GM23248 (cell line): ENCODE measurements around the gene SLAIN2. TPM values are rescaled to one million over a fixed set of nuclear protein-coding genes. Genes with fewer than 3 reads are reported as not detected.

Source experiments
- DNase-seq: peaks from one replicate; pipeline ENCODE4 v3.0.0-alpha.2; 2015
- H2AFZ ChIP-seq: fragments of 200-600 bp; sonication (generic); 2 replicates; pipeline ENCODE4 v1.6.1; 2016; ENCODE audit warnings: antibody characterized with exemption
- H3F3A ChIP-seq: fragments of 200-600 bp; sonication (generic); 2 replicates; pipeline ENCODE4 v1.6.1; 2016; ENCODE audit warnings: mild to moderate bottlenecking, antibody characterized with exemption, mixed run types; ENCODE audit not compliant: insufficient read depth
- H3K27ac ChIP-seq: fragments of 200-600 bp; sonication (generic); 2 replicates; pipeline ENCODE4 v1.5.1; 2016; ENCODE audit warnings: mild to moderate bottlenecking
- H3K27me3 ChIP-seq: fragments of 200-600 bp; sonication (generic); replicated peaks from 2 replicates; pipeline ENCODE4 v1.6.1; 2016; ENCODE audit warnings: mild to moderate bottlenecking; ENCODE audit not compliant: insufficient read depth
- H3K36me3 ChIP-seq: fragments of 200-600 bp; sonication (generic); 2 replicates; pipeline ENCODE4 v1.6.1; 2016; ENCODE audit warnings: low read depth, mild to moderate bottlenecking
- H3K4me1 ChIP-seq: fragments of 200-600 bp; sonication (generic); 2 replicates; pipeline ENCODE4 v1.6.1; 2016; ENCODE audit warnings: mild to moderate bottlenecking; ENCODE audit not compliant: insufficient read depth
- H3K4me2 ChIP-seq: fragments of 200-600 bp; sonication (generic); one replicate; pipeline ENCODE4 v1.6.1; 2016; ENCODE audit warnings: mild to moderate bottlenecking; ENCODE audit not compliant: unreplicated experiment
- H3K4me3 ChIP-seq: fragments of 200-600 bp; sonication (generic); 2 replicates; pipeline ENCODE4 v1.5.1; 2016; ENCODE audit warnings: mild to moderate bottlenecking
- H3K79me2 ChIP-seq: fragments of 200-600 bp; sonication (generic); 2 replicates; pipeline ENCODE4 v1.6.1; 2016; ENCODE audit warnings: mild to moderate bottlenecking; ENCODE audit not compliant: insufficient read depth
- H3K9ac ChIP-seq: fragments of 200-600 bp; sonication (generic); 2 replicates; pipeline ENCODE4 v1.6.1; 2016; ENCODE audit warnings: mild to moderate bottlenecking
- H3K9me2 ChIP-seq: fragments of 200-600 bp; sonication (generic); 2 replicates; pipeline ENCODE4 v1.6.1; 2016; ENCODE audit warnings: mixed run types, mild to moderate bottlenecking, moderate library complexity; ENCODE audit not compliant: insufficient read depth
- H3K9me3 ChIP-seq: fragments of 200-600 bp; sonication (generic); one replicate; pipeline ENCODE4 v1.6.1; 2017; ENCODE audit warnings: low read depth
- H4K20me1 ChIP-seq: fragments of 200-600 bp; sonication (generic); 2 replicates; pipeline ENCODE4 v1.6.0; 2016; ENCODE audit not compliant: insufficient read depth
- EZH2 ChIP-seq: fragments of 200-600 bp; sonication (generic); IDR thresholded peaks from 2 replicates; pipeline ENCODE4 v1.6.1; 2018; ENCODE audit warnings: antibody characterized with exemption, mild to moderate bottlenecking; ENCODE audit not compliant: insufficient read depth, poor library complexity, severe bottlenecking
- EZH2phosphoT487 ChIP-seq: fragments of 200-600 bp; sonication (generic); IDR thresholded peaks from 2 replicates; pipeline ENCODE4 v1.6.1; 2018; ENCODE audit warnings: antibody characterized with exemption, moderate library complexity, mild to moderate bottlenecking, low read depth; ENCODE audit not compliant: insufficient read depth
- WGBS, 2 experiments: methylation state at CpG; one replicate each; pipeline ENCODE4 v1.1.6; 2015 to 2017; ENCODE audit warnings: low lambda C conversion rate in 2 of 2, low coverage in 1 of 2; ENCODE audit errors: missing lambda C conversion rate in 2 of 2; 5-methylcytosine and 5-hydroxymethylcytosine counted together
- in situ Hi-C: fragments of 300-500 bp; cut with MboI; formaldehyde crosslinking; loops from 2 replicates; pipeline ENCODE4 v1.15.0; 2020
- polyA plus RNA-seq: library from polyadenylated mRNA; unstranded; fragments of >200 nt; fragmentation: Nextera tagmentation; extraction: Ambion mirVana; gene quantifications from 2 replicates; pipeline ENCODE4 v1.2.1, GENCODE V29; 2016
- total RNA-seq: library from RNA; depleted of rRNA; stranded (reverse); fragments of >200 nt; shearing (Covaris generic); gene quantifications from 2 replicates; pipeline ENCODE4 v1.2.3, GENCODE V29; 2014

The SLAIN2 gene
- total and polyA plus RNA-seq, 2 experiments from 2014 or later = 41.9 to 60.4 TPM

DNA sequence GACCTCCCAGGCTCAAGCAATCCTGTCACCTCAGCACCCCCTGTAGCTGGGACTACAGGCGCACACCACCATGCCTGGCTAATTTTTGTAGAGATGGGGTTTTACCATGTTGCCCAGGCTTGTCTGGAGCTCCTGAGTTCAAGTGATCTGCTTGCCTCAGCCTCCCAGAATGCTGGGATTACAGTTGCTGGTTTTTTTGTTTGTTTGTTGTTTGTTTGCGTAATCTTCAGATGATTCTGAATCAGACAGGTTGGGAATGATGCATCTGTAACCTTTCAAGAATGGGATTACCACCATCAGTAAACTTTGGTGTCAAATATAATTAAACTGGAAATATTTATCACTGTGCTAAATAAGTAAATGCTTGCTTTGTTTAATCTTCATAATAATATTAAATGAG, 79.8 kb downstream of the SLAIN2 start:
- WGBS, 2 experiments = 98 to 100% methylated on average over 2 of the region's 2 CpGs

DNA sequence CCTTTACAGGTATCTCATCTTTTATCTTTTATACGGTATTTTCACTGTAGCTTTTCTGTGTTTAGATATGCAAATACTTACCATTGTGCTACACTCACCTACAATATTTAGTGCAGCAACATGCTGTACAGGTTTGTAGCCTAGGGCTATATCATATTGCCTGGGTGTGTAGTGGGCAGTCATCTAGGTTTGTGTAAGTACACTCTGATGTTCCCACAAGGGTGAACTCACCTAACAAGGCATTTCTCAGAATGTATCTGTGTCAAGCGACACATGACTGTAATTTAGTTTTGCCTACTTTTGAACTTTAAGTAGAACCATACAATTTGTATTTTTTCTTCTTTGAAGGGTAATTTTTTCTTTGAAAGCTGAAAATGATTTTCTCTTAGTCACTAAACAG, 87.6 kb downstream of the SLAIN2 start:
- H4K20me1 ChIP-seq = no peaks in the 10 kb centered on the region
- H3K9ac ChIP-seq = no peak overlapping the region
- no peak overlapping the region for H3K27ac ChIP-seq
- no peak overlapping the region for H3K4me2 ChIP-seq
- H3K27me3 ChIP-seq = no peaks in the 10 kb centered on the region
- no peak overlapping the region for H2AFZ ChIP-seq
- no peaks in the 10 kb centered on the region; the same call in 1 of the 2 replicates for H3K36me3 ChIP-seq
- no peaks in the 10 kb centered on the region for H3K9me3 ChIP-seq
- 98% methylated on average over 2 of the region's 2 CpGs for WGBS, 2 experiments
- no peak for DNase-seq
- no peaks in the 10 kb centered on the region for H3K79me2 ChIP-seq
- in situ Hi-C loops = no loop called here
- no peaks in the 10 kb centered on the region for H3K9me2 ChIP-seq
- TF ChIP-seq EZH2phosphoT487 (no peak), EZH2 (no peak)
- no peaks in the 10 kb centered on the region for H3K4me1 ChIP-seq
- H3K4me3 ChIP-seq = no peak overlapping the region
- H3F3A ChIP-seq = no peaks in the 10 kb centered on the region

More for the DNA sequence above, 79.8 kb downstream of the SLAIN2 start:
- Histone ChIP-seq H3K36me3 (peaks cover 30% of the 10 kb centered on the region), H3K4me1 (no peaks in the 10 kb centered on the region), H4K20me1 (no peaks in the 10 kb centered on the region), H3K9ac (no peak overlapping the region), H3K27me3 (no peaks in the 10 kb centered on the region), H3K4me3 (no peak overlapping the region), H3F3A (no peaks in the 10 kb centered on the region), H3K9me2 (no peaks in the 10 kb centered on the region), H3K27ac (no peak overlapping the region), H3K4me2 (no peak overlapping the region), H2AFZ (no peak overlapping the region), H3K9me3 (no peaks in the 10 kb centered on the region), H3K79me2 (peaks cover 31% of the 10 kb centered on the region)
- in situ Hi-C loops = no loop called here
- DNase-seq = no peak
- no peak for TF ChIP-seq EZH2phosphoT487
- TF ChIP-seq EZH2 = no peak

DNA sequence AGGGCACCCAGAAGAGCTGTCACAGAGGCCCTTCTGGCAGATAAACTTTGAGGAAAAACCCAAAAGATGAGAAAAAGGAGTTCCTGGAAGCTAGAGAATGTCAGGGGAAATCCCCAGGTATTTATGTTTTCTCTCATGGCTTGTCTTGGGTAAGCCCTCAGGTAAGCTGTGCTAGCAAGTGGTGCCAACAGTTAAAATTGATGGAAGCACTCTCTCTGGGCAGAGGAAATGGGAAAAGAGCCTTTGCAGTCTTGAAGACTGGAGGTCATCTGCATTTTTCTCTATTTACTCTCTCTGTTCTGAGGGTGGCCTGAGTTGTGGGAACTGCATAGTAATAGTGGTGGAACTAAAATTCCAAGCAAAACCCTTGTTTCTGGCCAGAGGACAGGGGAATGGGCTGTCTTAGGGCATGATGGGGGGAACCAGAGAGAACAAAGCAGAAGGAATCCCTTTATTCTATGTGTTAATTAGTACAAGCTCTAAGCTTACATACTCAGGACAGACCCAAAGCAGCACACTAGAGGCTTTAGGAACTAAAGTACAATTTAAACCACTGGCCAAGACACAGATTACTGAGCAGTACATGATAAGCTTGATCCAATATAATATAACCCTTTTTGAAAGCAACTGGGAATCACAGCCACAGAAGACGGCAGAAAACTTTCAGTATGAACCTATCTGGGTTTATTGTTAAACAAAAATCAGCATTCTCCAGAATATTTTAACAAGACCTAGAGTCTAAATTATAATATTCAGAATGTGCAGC, 88.6 kb downstream of the SLAIN2 start:
- TF ChIP-seq EZH2 (no peak), EZH2phosphoT487 (no peak)

DNA sequence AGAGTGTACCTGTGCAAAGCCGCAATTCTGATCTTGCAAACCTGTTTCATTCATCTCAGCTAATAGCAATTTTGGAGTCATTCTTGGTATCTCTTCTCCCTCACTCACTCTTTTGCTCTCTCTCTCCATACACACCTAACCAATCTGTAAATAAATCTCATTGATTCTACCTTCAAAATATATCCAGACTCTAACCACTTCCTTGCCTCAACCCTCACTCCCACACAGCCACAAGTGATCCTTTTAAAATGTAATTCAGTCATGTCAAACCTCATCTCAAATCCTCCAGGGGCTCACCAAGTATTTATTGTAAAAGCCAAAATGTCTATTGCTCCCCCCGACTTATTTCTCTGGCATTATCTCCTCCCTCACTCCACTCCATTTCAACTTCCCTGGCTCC, 90.1 kb downstream of the SLAIN2 start:
- no peaks in the 10 kb centered on the region for H3K4me1 ChIP-seq
- no peak overlapping the region for H2AFZ ChIP-seq
- no peaks in the 10 kb centered on the region for H3K9me2 ChIP-seq
- no peaks in the 10 kb centered on the region; the same call in 1 of the 2 replicates for H3K36me3 ChIP-seq
- H3K27me3 ChIP-seq = no peaks in the 10 kb centered on the region
- no peak for TF ChIP-seq EZH2phosphoT487
- no peak for TF ChIP-seq EZH2
- no peaks in the 10 kb centered on the region for H3K9me3 ChIP-seq
- H3K79me2 ChIP-seq = no peaks in the 10 kb centered on the region
- DNase-seq = no peak
- H3K4me2 ChIP-seq = no peak overlapping the region
- no peak overlapping the region for H3K27ac ChIP-seq
- in situ Hi-C loops = no loop called here
- no peaks in the 10 kb centered on the region for H4K20me1 ChIP-seq
- H3K9ac ChIP-seq = no peak overlapping the region
- WGBS, 2 experiments = 62 to 68% methylated on average over 2 of the region's 2 CpGs
- H3K4me3 ChIP-seq = no peak overlapping the region
- no peaks in the 10 kb centered on the region for H3F3A ChIP-seq

More for the DNA sequence above, 88.6 kb downstream of the SLAIN2 start:
- H3K9me2 ChIP-seq = no peaks in the 10 kb centered on the region
- in situ Hi-C loops = no loop called here
- DNase-seq = no peak
- H3K4me3 ChIP-seq = no peak overlapping the region
- WGBS, 2 experiments = 97 to 100% methylated on average over 1 of the region's 1 CpG
- no peak overlapping the region for H3K27ac ChIP-seq
- no peaks in the 10 kb centered on the region for H3K79me2 ChIP-seq
- H4K20me1 ChIP-seq = no peaks in the 10 kb centered on the region
- no peaks in the 10 kb centered on the region for H3K4me1 ChIP-seq
- no peaks in the 10 kb centered on the region; the same call in 1 of the 2 replicates for H3K36me3 ChIP-seq
- no peaks in the 10 kb centered on the region for H3K27me3 ChIP-seq
- H3K4me2 ChIP-seq = no peak overlapping the region
- H2AFZ ChIP-seq = no peak overlapping the region
- no peak overlapping the region for H3K9ac ChIP-seq
- no peaks in the 10 kb centered on the region for H3F3A ChIP-seq
- H3K9me3 ChIP-seq = no peaks in the 10 kb centered on the region

DNA sequence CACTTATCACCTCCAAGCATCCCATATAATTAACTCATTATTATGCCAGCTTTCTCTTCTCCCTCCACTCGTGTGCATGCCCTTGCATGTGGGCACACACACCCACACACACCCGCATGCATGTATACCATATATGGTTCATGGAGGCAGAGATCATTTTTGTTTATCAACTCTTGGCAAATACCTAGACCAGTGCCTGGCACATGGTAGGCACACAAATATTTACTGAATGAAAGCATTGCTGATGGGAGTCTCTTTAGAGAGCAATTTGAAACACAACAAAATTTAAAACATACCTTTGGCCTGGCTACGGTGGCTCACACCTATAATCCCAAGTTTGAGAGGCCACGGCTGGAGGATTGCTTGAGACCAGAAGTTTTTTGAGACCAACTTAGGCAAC, 90.7 kb downstream of the SLAIN2 start:
- Histone ChIP-seq H3K4me3 (no peak overlapping the region), H3K27me3 (no peaks in the 10 kb centered on the region), H2AFZ (no peak overlapping the region), H3K4me2 (no peak overlapping the region), H4K20me1 (no peaks in the 10 kb centered on the region), H3K9me3 (no peaks in the 10 kb centered on the region), H3K9me2 (no peaks in the 10 kb centered on the region), H3K36me3 (no peaks in the 10 kb centered on the region), H3K27ac (no peak overlapping the region), H3F3A (no peaks in the 10 kb centered on the region), H3K4me1 (no peaks in the 10 kb centered on the region), H3K9ac (no peak overlapping the region), H3K79me2 (no peaks in the 10 kb centered on the region)
- WGBS, 2 experiments = 74 to 77% methylated on average over 4 of the region's 4 CpGs
- in situ Hi-C loops = no loop called here
- no peak for DNase-seq
- TF ChIP-seq EZH2phosphoT487 (no peak), EZH2 (no peak)
